ENCODE data around the gene HAUS5.

The HAUS5 gene

GRCh38 chr19:35629332-35629633 lies 16.7 kb downstream of the HAUS5 start:
- H2AFZ ChIP-seq: peak overlapping the region; percentile 78
- TF ChIP-seq, protein P1, sequence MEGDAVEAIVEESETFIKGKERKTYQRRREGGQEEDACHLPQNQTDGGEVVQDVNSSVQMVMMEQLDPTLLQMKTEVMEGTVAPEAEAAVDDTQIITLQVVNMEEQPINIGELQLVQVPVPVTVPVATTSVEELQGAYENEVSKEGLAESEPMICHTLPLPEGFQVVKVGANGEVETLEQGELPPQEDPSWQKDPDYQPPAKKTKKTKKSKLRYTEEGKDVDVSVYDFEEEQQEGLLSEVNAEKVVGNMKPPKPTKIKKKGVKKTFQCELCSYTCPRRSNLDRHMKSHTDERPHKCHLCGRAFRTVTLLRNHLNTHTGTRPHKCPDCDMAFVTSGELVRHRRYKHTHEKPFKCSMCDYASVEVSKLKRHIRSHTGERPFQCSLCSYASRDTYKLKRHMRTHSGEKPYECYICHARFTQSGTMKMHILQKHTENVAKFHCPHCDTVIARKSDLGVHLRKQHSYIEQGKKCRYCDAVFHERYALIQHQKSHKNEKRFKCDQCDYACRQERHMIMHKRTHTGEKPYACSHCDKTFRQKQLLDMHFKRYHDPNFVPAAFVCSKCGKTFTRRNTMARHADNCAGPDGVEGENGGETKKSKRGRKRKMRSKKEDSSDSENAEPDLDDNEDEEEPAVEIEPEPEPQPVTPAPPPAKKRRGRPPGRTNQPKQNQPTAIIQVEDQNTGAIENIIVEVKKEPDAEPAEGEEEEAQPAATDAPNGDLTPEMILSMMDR (IDR thresholded peaks at IDR 0.05): no peak
- H3K27ac ChIP-seq: peak overlapping the region; percentile 67

DNA sequence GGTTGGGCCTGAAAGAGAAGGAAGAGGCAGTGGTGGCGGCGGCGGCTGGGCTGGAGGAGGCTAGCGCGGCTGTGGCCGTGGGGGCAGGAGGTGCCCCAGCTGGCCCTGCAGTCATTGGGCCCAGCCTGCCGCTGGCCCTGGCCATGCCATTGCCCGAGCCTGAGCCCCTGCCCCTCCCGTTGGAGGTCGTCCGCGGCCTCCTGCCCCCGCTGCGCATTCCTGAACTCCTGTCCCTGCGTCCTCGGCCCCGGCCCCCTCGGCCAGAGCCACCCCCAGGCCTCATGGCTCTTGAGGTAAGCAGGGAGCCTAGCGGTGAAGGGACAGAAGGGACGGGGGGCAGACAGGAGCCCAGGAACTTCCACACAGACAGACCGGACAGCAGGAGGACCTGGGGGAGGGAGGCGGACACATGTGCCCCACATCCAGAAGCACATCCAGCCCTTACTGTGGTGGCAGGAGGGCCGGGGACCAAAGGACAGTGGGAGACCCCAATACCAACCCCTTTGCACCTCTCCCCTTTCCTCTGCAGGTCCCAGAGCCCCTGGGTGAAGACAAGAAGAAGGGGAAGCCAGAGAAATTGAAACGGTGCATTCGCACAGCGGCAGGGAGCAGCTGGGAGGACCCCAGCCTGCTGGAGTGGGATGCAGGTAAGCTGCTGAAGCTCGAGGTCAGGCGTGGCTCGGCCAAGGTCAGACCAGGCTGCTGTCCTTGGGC lies 21.3 kb downstream of the HAUS5 start:
- TF ChIP-seq, protein P1 (IDR thresholded peaks at IDR 0.05): no peak
- H3K79me2 ChIP-seq: peaks cover 3% of the 10 kb centered on the region
- no peak overlapping the region for H2AFZ ChIP-seq
- no peak overlapping the region for H3K27ac ChIP-seq
- no peaks in the 10 kb centered on the region for H3K4me1 ChIP-seq
- no peak overlapping the region for H3K4me2 ChIP-seq (ENCODE audit: low read length)
- no peaks in the 10 kb centered on the region for H3K27me3 ChIP-seq (ENCODE audit: control insufficient read depth, insufficient read depth, low read length)
- no peak overlapping the region for H3K4me3 ChIP-seq (ENCODE audit: low read depth, low read length)
- H3K36me3 ChIP-seq (ENCODE audit: control insufficient read depth, insufficient read depth, low read length): no peaks in the 10 kb centered on the region
- no peak overlapping the region for H3K9ac ChIP-seq
- no peaks in the 10 kb centered on the region for H3K9me3 ChIP-seq (ENCODE audit: control insufficient read depth, low read length)

More at GRCh38 chr19:35629332-35629633, 16.7 kb downstream of the HAUS5 start:
- peak overlapping the region; percentile 64 for H3K9ac ChIP-seq
- H3K27me3 ChIP-seq (ENCODE audit: control insufficient read depth, insufficient read depth, low read length): no peaks in the 10 kb centered on the region
- H3K36me3 ChIP-seq (ENCODE audit: control insufficient read depth, insufficient read depth, low read length): no peaks in the 10 kb centered on the region
- no peaks in the 10 kb centered on the region for H3K9me3 ChIP-seq (ENCODE audit: control insufficient read depth, low read length)
- peak overlapping the region; percentile 97 for H3K4me3 ChIP-seq (ENCODE audit: low read depth, low read length)
- H3K4me2 ChIP-seq (ENCODE audit: low read length): peak overlapping the region; percentile 87
- peaks cover 3% of the 10 kb centered on the region for H3K79me2 ChIP-seq
- H3K4me1 ChIP-seq: no peaks in the 10 kb centered on the region

- no peak overlapping the region for H3K4me2 ChIP-seq (ENCODE audit: low read length)
- no peak overlapping the region for H3K9ac ChIP-seq
- H3K4me1 ChIP-seq: no peaks in the 10 kb centered on the region
- no peaks in the 10 kb centered on the region for H3K9me3 ChIP-seq (ENCODE audit: control insufficient read depth, low read length)
- no peaks in the 10 kb centered on the region for H3K36me3 ChIP-seq (ENCODE audit: control insufficient read depth, insufficient read depth, low read length)
- no peaks in the 10 kb centered on the region for H3K79me2 ChIP-seq
- TF ChIP-seq, protein P1 (IDR thresholded peaks at IDR 0.05): no peak
- H3K4me3 ChIP-seq (ENCODE audit: low read depth, low read length): no peak overlapping the region
- H3K27ac ChIP-seq: no peak overlapping the region
- no peak overlapping the region for H2AFZ ChIP-seq
- no peaks in the 10 kb centered on the region for H3K27me3 ChIP-seq (ENCODE audit: control insufficient read depth, insufficient read depth, low read length)
Observed at GRCh38 chr19:35636651-35637050, 24.1 kb downstream of the HAUS5 start.

DNA sequence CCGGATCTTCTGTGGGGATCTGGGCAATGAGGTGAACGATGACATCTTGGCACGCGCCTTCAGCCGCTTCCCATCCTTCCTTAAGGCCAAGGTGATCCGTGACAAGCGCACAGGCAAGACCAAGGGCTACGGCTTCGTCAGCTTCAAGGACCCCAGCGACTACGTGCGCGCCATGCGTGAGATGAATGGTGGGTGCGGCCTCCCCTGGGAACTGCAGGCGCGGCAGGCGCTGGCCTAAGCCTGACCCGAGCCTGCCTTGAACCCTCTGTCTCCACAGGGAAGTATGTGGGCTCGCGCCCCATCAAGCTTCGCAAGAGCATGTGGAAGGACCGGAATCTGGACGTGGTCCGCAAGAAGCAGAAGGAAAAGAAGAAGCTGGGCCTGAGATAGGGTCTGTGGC lies 24.6 kb downstream of the HAUS5 start:
- no peaks in the 10 kb centered on the region for H3K79me2 ChIP-seq
- no peak overlapping the region for H3K4me3 ChIP-seq (ENCODE audit: low read depth, low read length)
- no peaks in the 10 kb centered on the region for H3K36me3 ChIP-seq (ENCODE audit: control insufficient read depth, insufficient read depth, low read length)
- no peak overlapping the region for H2AFZ ChIP-seq
- H3K4me2 ChIP-seq (ENCODE audit: low read length): no peak overlapping the region
- no peak overlapping the region for H3K9ac ChIP-seq
- H3K27ac ChIP-seq: no peak overlapping the region
- no peaks in the 10 kb centered on the region for H3K4me1 ChIP-seq
- no peaks in the 10 kb centered on the region for H3K9me3 ChIP-seq (ENCODE audit: control insufficient read depth, low read length)
- TF ChIP-seq, protein P1 (IDR thresholded peaks at IDR 0.05): no peak
- H3K27me3 ChIP-seq (ENCODE audit: control insufficient read depth, insufficient read depth, low read length): no peaks in the 10 kb centered on the region

DNA sequence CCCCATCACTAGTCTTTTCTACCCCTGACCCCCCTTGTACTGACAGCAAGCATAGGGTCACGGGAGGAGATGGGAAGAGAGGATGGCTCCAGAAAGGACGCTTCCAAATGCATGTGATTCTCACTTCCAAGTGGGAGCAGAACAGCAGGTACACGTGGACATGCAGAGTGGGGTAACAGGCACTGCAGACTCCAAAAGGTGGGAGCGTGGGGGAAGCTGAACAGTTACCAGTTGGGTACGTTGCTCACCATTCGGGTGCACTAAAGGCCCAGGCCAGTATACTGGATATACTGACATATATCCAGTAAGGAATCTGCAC lies 26.7 kb downstream of the HAUS5 start:
- Histone ChIP-seq H3K27ac (peak overlapping the region; percentile 31), H3K4me3 (ENCODE audit: low read depth, low read length) (no peak overlapping the region), H2AFZ (no peak overlapping the region), H3K9me3 (ENCODE audit: control insufficient read depth, low read length) (no peaks in the 10 kb centered on the region), H3K79me2 (no peaks in the 10 kb centered on the region), H3K36me3 (ENCODE audit: control insufficient read depth, insufficient read depth, low read length) (no peaks in the 10 kb centered on the region), H3K27me3 (ENCODE audit: control insufficient read depth, insufficient read depth, low read length) (no peaks in the 10 kb centered on the region), H3K9ac (no peak overlapping the region), H3K4me2 (ENCODE audit: low read length) (no peak overlapping the region), H3K4me1 (no peaks in the 10 kb centered on the region)
- TF ChIP-seq, protein P1 (IDR thresholded peaks at IDR 0.05): no peak
